ENCODE measurements around the gene RIMBP2.
A peak's percentile ranks its signal among the peaks of the same experiment; 100 is the strongest.

RIMBP2 gene

DNA sequence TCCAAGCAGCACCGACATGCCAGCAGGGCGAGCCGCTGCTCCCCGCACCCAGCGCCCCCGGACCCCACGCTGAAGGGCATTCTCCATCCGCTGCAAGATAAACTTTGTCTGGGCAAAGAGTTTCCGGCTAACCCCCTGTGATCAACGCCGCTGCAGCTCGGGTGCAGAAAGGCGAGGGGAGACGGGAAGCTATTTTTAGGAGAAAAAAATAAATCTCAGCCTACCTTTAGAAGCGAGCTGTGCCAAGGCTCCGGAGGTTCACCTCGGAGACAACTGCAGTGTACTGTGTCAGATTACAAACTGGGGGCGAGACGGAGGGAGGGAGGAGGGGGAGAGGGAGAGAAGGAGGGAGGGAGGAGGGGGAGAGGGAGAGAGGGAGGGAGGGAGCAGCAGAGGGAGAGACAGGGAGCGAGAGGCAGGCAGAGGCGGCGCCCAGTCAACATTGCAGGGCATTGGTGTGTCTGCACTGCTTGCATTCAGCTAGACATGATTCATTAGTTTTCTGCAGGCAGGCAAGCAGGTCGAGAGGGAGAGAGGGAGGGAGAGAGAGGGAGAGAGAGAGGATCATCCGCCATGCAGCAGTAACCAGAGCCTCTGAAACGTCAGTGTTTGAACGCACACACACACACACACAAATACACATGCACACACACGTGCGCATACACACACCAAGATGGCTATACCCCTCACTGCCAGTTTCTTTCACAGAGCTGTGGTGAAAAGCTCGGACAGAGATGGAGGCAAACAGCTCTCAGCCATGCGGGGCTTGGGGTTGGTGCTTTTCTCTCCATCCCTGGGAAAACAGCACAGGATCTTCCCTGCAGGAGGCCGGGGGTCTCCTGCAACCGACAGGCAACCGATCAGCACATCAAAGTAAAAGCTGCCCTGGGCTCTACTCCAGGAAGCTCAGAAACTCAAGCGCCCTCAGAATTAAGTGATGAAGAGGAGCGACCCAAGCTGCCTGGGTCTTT lies at the start of gene RIMBP2 (continued):
- TF ChIP-seq, protein P1, sequence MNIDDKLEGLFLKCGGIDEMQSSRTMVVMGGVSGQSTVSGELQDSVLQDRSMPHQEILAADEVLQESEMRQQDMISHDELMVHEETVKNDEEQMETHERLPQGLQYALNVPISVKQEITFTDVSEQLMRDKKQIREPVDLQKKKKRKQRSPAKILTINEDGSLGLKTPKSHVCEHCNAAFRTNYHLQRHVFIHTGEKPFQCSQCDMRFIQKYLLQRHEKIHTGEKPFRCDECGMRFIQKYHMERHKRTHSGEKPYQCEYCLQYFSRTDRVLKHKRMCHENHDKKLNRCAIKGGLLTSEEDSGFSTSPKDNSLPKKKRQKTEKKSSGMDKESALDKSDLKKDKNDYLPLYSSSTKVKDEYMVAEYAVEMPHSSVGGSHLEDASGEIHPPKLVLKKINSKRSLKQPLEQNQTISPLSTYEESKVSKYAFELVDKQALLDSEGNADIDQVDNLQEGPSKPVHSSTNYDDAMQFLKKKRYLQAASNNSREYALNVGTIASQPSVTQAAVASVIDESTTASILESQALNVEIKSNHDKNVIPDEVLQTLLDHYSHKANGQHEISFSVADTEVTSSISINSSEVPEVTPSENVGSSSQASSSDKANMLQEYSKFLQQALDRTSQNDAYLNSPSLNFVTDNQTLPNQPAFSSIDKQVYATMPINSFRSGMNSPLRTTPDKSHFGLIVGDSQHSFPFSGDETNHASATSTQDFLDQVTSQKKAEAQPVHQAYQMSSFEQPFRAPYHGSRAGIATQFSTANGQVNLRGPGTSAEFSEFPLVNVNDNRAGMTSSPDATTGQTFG (tag by site-specific recombination; IDR thresholded peaks at IDR 0.05; ENCODE audit: borderline replicate concordance) = no peak
- TF ChIP-seq, protein P2, sequence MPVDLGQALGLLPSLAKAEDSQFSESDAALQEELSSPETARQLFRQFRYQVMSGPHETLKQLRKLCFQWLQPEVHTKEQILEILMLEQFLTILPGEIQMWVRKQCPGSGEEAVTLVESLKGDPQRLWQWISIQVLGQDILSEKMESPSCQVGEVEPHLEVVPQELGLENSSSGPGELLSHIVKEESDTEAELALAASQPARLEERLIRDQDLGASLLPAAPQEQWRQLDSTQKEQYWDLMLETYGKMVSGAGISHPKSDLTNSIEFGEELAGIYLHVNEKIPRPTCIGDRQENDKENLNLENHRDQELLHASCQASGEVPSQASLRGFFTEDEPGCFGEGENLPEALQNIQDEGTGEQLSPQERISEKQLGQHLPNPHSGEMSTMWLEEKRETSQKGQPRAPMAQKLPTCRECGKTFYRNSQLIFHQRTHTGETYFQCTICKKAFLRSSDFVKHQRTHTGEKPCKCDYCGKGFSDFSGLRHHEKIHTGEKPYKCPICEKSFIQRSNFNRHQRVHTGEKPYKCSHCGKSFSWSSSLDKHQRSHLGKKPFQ (tag by site-specific recombination; IDR thresholded peaks at IDR 0.05) = no peak
- TF ChIP-seq ZNF350 (tag by site-specific recombination; IDR thresholded peaks at IDR 0.05) (no peak), ZNF747 (tag by site-specific recombination; IDR thresholded peaks at IDR 0.05) (no peak), SALL2 (tag by site-specific recombination; IDR thresholded peaks at IDR 0.05; ENCODE audit: borderline replicate concordance) (no peak), ZNF335 (tag by site-specific recombination; conservative IDR thresholded peaks at IDR 0.05) (no peak), ZNF23 (tag by site-specific recombination; IDR thresholded peaks at IDR 0.05; ENCODE audit: borderline replicate concordance) (no peak), ZNF585B (tag by site-specific recombination; IDR thresholded peaks at IDR 0.05) (no peak), YY2 (tag by site-specific recombination; IDR thresholded peaks at IDR 0.05) (peak; percentile 84), ZIC2 (tag by site-specific recombination; IDR thresholded peaks at IDR 0.05) (peak; percentile 19; the same call in 1 of the 2 replicates), ZNF529 (tag by site-specific recombination; IDR thresholded peaks at IDR 0.05; ENCODE audit: insufficient replicate concordance) (no peak), TRIM28 (IDR thresholded peaks at IDR 0.05; ENCODE audit: borderline replicate concordance, low read length) (0 out of 2 replicates have a peak, but pooled peaks have one; percentile 45), GFI1B (tag by site-specific recombination; IDR thresholded peaks at IDR 0.05) (no peak), PRDM1 (tag by site-specific recombination; IDR thresholded peaks at IDR 0.05) (no peak), ZNF174 (tag by site-specific recombination; IDR thresholded peaks at IDR 0.05) (no peak), KLF16 (tag by site-specific recombination; IDR thresholded peaks at IDR 0.05) (no peak), ZNF223 (tag by site-specific recombination; IDR thresholded peaks at IDR 0.05) (no peak), ZNF266 (tag by site-specific recombination; IDR thresholded peaks at IDR 0.05; ENCODE audit: low read depth) (no peak), BCL11A (tag by site-specific recombination; IDR thresholded peaks at IDR 0.05; ENCODE audit: low read depth) (no peak), ZNF10 (tag by site-specific recombination; IDR thresholded peaks at IDR 0.05) (no peak), SCRT2 (tag by site-specific recombination; IDR thresholded peaks at IDR 0.05) (no peak), OVOL3 (tag by site-specific recombination; IDR thresholded peaks at IDR 0.05) (no peak), RBAK (tag by site-specific recombination; IDR thresholded peaks at IDR 0.05) (no peak), ZNF785 (tag by site-specific recombination; IDR thresholded peaks at IDR 0.05) (no peak)
- TF ChIP-seq, protein P3, sequence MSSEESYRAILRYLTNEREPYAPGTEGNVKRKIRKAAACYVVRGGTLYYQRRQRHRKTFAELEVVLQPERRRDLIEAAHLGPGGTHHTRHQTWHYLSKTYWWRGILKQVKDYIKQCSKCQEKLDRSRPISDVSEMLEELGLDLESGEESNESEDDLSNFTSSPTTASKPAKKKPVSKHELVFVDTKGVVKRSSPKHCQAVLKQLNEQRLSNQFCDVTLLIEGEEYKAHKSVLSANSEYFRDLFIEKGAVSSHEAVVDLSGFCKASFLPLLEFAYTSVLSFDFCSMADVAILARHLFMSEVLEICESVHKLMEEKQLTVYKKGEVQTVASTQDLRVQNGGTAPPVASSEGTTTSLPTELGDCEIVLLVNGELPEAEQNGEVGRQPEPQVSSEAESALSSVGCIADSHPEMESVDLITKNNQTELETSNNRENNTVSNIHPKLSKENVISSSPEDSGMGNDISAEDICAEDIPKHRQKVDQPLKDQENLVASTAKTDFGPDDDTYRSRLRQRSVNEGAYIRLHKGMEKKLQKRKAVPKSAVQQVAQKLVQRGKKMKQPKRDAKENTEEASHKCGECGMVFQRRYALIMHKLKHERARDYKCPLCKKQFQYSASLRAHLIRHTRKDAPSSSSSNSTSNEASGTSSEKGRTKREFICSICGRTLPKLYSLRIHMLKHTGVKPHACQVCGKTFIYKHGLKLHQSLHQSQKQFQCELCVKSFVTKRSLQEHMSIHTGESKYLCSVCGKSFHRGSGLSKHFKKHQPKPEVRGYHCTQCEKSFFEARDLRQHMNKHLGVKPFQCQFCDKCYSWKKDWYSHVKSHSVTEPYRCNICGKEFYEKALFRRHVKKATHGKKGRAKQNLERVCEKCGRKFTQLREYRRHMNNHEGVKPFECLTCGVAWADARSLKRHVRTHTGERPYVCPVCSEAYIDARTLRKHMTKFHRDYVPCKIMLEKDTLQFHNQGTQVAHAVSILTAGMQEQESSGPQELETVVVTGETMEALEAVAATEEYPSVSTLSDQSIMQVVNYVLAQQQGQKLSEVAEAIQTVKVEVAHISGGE (tag by site-specific recombination; conservative IDR thresholded peaks at IDR 0.05; ENCODE audit: low read depth) = no peak
- TF ChIP-seq, protein P4, sequence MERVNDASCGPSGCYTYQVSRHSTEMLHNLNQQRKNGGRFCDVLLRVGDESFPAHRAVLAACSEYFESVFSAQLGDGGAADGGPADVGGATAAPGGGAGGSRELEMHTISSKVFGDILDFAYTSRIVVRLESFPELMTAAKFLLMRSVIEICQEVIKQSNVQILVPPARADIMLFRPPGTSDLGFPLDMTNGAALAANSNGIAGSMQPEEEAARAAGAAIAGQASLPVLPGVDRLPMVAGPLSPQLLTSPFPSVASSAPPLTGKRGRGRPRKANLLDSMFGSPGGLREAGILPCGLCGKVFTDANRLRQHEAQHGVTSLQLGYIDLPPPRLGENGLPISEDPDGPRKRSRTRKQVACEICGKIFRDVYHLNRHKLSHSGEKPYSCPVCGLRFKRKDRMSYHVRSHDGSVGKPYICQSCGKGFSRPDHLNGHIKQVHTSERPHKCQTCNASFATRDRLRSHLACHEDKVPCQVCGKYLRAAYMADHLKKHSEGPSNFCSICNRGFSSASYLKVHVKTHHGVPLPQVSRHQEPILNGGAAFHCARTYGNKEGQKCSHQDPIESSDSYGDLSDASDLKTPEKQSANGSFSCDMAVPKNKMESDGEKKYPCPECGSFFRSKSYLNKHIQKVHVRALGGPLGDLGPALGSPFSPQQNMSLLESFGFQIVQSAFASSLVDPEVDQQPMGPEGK (tag by site-specific recombination; IDR thresholded peaks at IDR 0.05) = no peak
- TF ChIP-seq, protein P5, sequence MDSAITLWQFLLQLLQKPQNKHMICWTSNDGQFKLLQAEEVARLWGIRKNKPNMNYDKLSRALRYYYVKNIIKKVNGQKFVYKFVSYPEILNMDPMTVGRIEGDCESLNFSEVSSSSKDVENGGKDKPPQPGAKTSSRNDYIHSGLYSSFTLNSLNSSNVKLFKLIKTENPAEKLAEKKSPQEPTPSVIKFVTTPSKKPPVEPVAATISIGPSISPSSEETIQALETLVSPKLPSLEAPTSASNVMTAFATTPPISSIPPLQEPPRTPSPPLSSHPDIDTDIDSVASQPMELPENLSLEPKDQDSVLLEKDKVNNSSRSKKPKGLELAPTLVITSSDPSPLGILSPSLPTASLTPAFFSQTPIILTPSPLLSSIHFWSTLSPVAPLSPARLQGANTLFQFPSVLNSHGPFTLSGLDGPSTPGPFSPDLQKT (IDR thresholded peaks at IDR 0.05; ENCODE audit: borderline replicate concordance, low read depth, low read length) = no peak
- TF ChIP-seq, protein P6, sequence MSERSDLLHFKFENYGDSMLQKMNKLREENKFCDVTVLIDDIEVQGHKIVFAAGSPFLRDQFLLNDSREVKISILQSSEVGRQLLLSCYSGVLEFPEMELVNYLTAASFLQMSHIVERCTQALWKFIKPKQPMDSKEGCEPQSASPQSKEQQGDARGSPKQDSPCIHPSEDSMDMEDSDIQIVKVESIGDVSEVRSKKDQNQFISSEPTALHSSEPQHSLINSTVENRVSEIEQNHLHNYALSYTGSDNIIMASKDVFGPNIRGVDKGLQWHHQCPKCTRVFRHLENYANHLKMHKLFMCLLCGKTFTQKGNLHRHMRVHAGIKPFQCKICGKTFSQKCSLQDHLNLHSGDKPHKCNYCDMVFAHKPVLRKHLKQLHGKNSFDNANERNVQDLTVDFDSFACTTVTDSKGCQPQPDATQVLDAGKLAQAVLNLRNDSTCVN (tag by site-specific recombination; optimal IDR thresholded peaks at IDR 0.05) = no peak

All from HEK293 (cell line).